HEK293 (cell line): ENCODE results near the gene STAT3.

ENCODE experiments used
- CTCF ChIA-PET: fragments of 350-600 bp; formaldehyde crosslinking; extraction: SDS; loops from one replicate; lab custom pipeline; 2021; ENCODE audit warnings: antibody characterized with exemption; lab: Yijun Ruan, JAX
- POLR2A ChIA-PET: fragments of 300-600 bp; formaldehyde crosslinking; extraction: SDS; loops from one replicate; lab custom pipeline; 2020; ENCODE audit warnings: antibody characterized with exemption, inconsistent platforms; lab: Yijun Ruan, JAX
- H3K27ac ChIP-seq: fragments of 200-500 bp; sonication (Bioruptor generic); 2 replicates; pipeline ENCODE4 v1.5.1; 2014; ENCODE audit warnings: low read depth, low read length, control low read depth, inconsistent platforms; ENCODE audit errors: extremely low read depth
- H3K36me3 ChIP-seq, 2 experiments: fragments of 200-500 bp in 1 of 2; sonication (Bioruptor generic) in 1 of 2; 1 replicate in 1 of 2; 2 replicates in 1 of 2; pipeline ENCODE4 v1.5.1; 2014 to 2017; ENCODE audit warnings: inconsistent platforms in 2 of 2, low read length in 2 of 2; ENCODE audit not compliant: control insufficient read depth in 2 of 2, insufficient read depth in 1 of 2
- H3K4me1 ChIP-seq: fragments of 200-500 bp; sonication (Bioruptor generic); 2 replicates; pipeline ENCODE4 v1.5.1; 2014; ENCODE audit warnings: mild to moderate bottlenecking, low read length, inconsistent platforms; ENCODE audit not compliant: control insufficient read depth, insufficient read depth
- H3K4me3 ChIP-seq: 2 replicates; pipeline ENCODE4 v1.5.1; 2011; ENCODE audit warnings: low read depth, mild to moderate bottlenecking, control low read depth, low read length, moderate library complexity
- H3K9me3 ChIP-seq: fragments of 200-500 bp; sonication (Bioruptor generic); 2 replicates; pipeline ENCODE4 v1.5.1; 2014; ENCODE audit warnings: low read depth, low read length, inconsistent platforms; ENCODE audit not compliant: control insufficient read depth, insufficient read depth
- HOXD13 ChIP-seq: sonication (generic); formaldehyde crosslinking; IDR thresholded peaks from 2 replicates; pipeline ENCODE4 v1.8.0; 2022; ENCODE audit warnings: missing genetic modification reagents, borderline replicate concordance
- KLF1 ChIP-seq: fragments of 450-650 bp; formaldehyde crosslinking; IDR thresholded peaks from 2 replicates; pipeline ENCODE4 v1.5.1; 2016; ENCODE audit warnings: missing biosample characterization, missing genetic modification characterization
- KLF9 ChIP-seq: fragments of 450-650 bp; formaldehyde crosslinking; IDR thresholded peaks from 2 replicates; pipeline ENCODE4 v1.5.1; 2016; ENCODE audit warnings: missing biosample characterization, missing genetic modification characterization, low read depth
- MEIS1 ChIP-seq: sonication (generic); formaldehyde crosslinking; IDR thresholded peaks from 2 replicates; pipeline ENCODE4 v1.8.1; 2022; ENCODE audit warnings: missing genetic modification reagents, mild to moderate bottlenecking, borderline replicate concordance
- MZF1 ChIP-seq: fragments of 450-650 bp; formaldehyde crosslinking; IDR thresholded peaks from 2 replicates; pipeline ENCODE4 v1.5.1; 2017; ENCODE audit warnings: missing biosample characterization, missing genetic modification characterization, borderline replicate concordance
- SCRT2 ChIP-seq: fragments of 450-650 bp; formaldehyde crosslinking; IDR thresholded peaks from 2 replicates; pipeline ENCODE4 v1.5.1; 2016; ENCODE audit warnings: missing biosample characterization, missing genetic modification characterization
- YY2 ChIP-seq: fragments of 450-650 bp; formaldehyde crosslinking; IDR thresholded peaks from 2 replicates; pipeline ENCODE4 v1.5.1; 2016; ENCODE audit warnings: missing biosample characterization, missing genetic modification characterization
- ZFP69B ChIP-seq: fragments of 450-650 bp; formaldehyde crosslinking; IDR thresholded peaks from 2 replicates; pipeline ENCODE4 v1.5.1; 2016; ENCODE audit warnings: missing biosample characterization, missing genetic modification characterization
- ZNF169 ChIP-seq: fragments of 450-650 bp; formaldehyde crosslinking; IDR thresholded peaks from 2 replicates; pipeline ENCODE4 v1.5.1; 2016; ENCODE audit warnings: missing biosample characterization, missing genetic modification characterization
- ZNF2 ChIP-seq: fragments of 450-650 bp; formaldehyde crosslinking; IDR thresholded peaks from 2 replicates; pipeline ENCODE4 v1.5.1; 2016; ENCODE audit warnings: missing biosample characterization, missing genetic modification characterization
- ZNF341 ChIP-seq: fragments of 450-650 bp; formaldehyde crosslinking; IDR thresholded peaks from 2 replicates; pipeline ENCODE4; 2016; ENCODE audit warnings: low read depth, missing biosample characterization, missing genetic modification characterization
- ZNF366 ChIP-seq: fragments of 450-650 bp; formaldehyde crosslinking; conservative IDR thresholded peaks from 2 replicates; pipeline ENCODE4 v1.5.1; 2016; ENCODE audit warnings: missing biosample characterization, missing genetic modification characterization
- ZNF624 ChIP-seq: fragments of 450-650 bp; formaldehyde crosslinking; IDR thresholded peaks from 2 replicates; pipeline ENCODE4 v1.5.1; 2017; ENCODE audit warnings: missing biosample characterization, missing genetic modification characterization
- ZNF629 ChIP-seq: fragments of 450-650 bp; formaldehyde crosslinking; IDR thresholded peaks from 2 replicates; pipeline ENCODE4 v1.5.1; 2017; ENCODE audit warnings: missing biosample characterization, missing genetic modification characterization
- ZNF664 ChIP-seq: fragments of 450-650 bp; formaldehyde crosslinking; IDR thresholded peaks from 2 replicates; pipeline ENCODE4 v1.5.1; 2016; ENCODE audit warnings: missing biosample characterization, missing genetic modification characterization
- ZNF776 ChIP-seq: fragments of 450-650 bp; formaldehyde crosslinking; IDR thresholded peaks from 2 replicates; pipeline ENCODE4 v1.5.0; 2017; ENCODE audit warnings: missing biosample characterization, missing genetic modification characterization, borderline replicate concordance
- ZSCAN16 ChIP-seq: fragments of 450-650 bp; formaldehyde crosslinking; IDR thresholded peaks from 2 replicates; pipeline ENCODE4 v1.5.1; 2016; ENCODE audit warnings: missing biosample characterization, missing genetic modification characterization
- TF ChIP-seq, protein P1 (sequence below): fragments of 450-650 bp; formaldehyde crosslinking; IDR thresholded peaks from 2 replicates; pipeline ENCODE4 v1.5.1; 2016; ENCODE audit warnings: missing biosample characterization, missing genetic modification characterization
- TF ChIP-seq, protein P2 (sequence below): sonication (generic); formaldehyde crosslinking; IDR thresholded peaks from 2 replicates; pipeline ENCODE4 v1.8.1; 2022; ENCODE audit warnings: mild to moderate bottlenecking, moderate library complexity, missing genetic modification reagents
- TF ChIP-seq, protein P3 (sequence below): fragments of 450-650 bp; formaldehyde crosslinking; IDR thresholded peaks from 2 replicates; pipeline ENCODE4 v1.5.1; 2016; ENCODE audit warnings: missing biosample characterization, missing genetic modification characterization
- TF ChIP-seq, protein P4 (sequence below): fragments of 450-650 bp; formaldehyde crosslinking; IDR thresholded peaks from 2 replicates; pipeline ENCODE4 v1.5.1; 2017; ENCODE audit warnings: missing biosample characterization, missing genetic modification characterization
- TF ChIP-seq, protein P5 (sequence below): fragments of 450-650 bp; formaldehyde crosslinking; IDR thresholded peaks from 2 replicates; pipeline ENCODE4 v1.5.1; 2016; ENCODE audit warnings: missing biosample characterization, missing genetic modification characterization

STAT3 gene

DNA sequence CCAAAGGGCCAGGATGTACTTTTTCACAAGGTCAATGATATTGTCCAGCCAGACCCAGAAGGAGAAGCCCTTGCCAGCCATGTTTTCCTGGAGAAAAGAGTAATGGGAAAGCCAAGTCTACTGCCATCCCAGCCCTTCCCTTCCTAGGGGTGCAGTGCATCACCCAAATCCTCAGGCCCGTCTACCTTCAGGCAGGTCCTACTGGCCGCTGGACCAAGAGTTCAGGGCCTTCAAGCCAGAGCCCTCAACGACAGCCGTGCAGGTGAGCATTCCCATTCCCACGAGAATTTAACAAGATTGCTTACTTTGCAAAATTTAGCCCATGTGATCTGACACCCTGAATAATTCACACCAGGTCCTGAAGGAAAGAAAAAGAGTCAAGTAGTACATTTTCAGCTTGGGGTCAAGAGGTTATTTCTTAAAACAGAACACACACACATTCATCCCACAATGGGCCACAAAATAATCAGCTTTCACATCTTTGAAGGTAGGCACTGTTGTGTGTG lies 64.9 kb downstream of the STAT3 start:
- CTCF ChIA-PET = interaction anchor here (0.7 to 22.0 kb wide), 22 partner anchors 10 to 360 kb away, joined by 3 to 378 read pairs (median 4); partner anchors contain the start of genes HCRT, STAT3 and STAT5A
- Histone ChIP-seq H3K27ac (no peak overlapping the region), H3K9me3 (no peaks in the 10 kb centered on the region), H3K4me1 (no peaks in the 10 kb centered on the region), H3K4me3 (no peak overlapping the region), H3K36me3 (peaks cover 23 to 62% of the 10 kb centered on the region in 2 experiments; a peak in 2 of 3 replicates)
- POLR2A ChIA-PET = interaction anchor here (0.6 to 1.6 kb wide), 4 partner anchors 65 to 100 kb away, joined by 3 to 5 read pairs (median 4); partner anchors contain the start of genes CAVIN1 and STAT3
- TF ChIP-seq ZNF169 (no peak), ZNF2 (tag by site-specific recombination) (no peak), ZNF664 (tag by site-specific recombination) (no peak), ZNF776 (tag by site-specific recombination) (no peak), KLF1 (no peak), ZSCAN16 (tag by site-specific recombination) (no peak), ZNF341 (tag by site-specific recombination) (no peak)
- TF ChIP-seq, protein P1, sequence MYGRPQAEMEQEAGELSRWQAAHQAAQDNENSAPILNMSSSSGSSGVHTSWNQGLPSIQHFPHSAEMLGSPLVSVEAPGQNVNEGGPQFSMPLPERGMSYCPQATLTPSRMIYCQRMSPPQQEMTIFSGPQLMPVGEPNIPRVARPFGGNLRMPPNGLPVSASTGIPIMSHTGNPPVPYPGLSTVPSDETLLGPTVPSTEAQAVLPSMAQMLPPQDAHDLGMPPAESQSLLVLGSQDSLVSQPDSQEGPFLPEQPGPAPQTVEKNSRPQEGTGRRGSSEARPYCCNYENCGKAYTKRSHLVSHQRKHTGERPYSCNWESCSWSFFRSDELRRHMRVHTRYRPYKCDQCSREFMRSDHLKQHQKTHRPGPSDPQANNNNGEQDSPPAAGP (tag by site-specific recombination) = no peak
- TF ChIP-seq, protein P2, sequence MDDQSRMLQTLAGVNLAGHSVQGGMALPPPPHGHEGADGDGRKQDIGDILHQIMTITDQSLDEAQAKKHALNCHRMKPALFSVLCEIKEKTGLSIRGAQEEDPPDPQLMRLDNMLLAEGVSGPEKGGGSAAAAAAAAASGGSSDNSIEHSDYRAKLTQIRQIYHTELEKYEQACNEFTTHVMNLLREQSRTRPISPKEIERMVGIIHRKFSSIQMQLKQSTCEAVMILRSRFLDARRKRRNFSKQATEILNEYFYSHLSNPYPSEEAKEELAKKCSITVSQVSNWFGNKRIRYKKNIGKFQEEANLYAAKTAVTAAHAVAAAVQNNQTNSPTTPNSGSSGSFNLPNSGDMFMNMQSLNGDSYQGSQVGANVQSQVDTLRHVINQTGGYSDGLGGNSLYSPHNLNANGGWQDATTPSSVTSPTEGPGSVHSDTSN = no peak

DNA sequence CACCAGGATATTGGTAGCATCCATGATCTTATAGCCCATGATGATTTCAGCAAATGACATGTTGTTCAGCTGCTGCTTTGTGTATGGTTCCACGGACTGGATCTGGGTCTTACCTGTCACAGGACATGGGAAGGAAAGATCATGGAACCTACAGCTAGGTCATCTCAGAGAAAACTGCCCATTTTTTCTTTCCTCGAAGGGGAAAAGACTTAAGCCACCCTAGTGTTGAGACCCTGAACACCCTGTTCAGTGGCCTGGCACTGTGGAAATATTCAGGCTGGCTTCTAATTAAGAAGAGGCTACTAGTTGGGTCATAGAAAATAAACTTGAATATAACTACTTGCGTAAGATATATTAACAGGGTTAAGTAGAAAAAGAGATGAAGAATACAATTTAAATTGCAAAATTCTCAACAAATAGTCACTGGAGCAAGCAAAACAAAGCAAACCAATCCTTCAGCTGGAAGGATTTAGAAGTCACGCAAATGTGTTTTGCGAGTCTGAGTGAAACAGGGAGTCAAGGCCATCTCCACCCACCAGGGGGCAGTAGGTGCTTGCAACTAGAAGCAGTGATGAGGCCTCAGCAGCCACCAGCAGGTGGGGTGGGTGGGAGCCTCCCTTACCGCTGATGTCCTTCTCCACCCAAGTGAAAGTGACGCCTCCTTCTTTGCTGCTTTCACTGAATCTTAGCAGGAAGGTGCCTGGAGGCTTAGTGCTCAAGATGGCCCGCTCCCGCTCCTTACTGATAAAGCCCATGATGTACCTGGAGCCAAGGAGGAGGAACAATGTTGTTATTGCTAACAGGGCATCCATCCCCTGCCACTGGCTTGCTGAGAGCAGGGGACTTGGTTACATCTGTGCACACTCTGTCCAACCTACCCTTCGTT lies 65.6 kb downstream of the STAT3 start:
- no peak overlapping the region for H3K27ac ChIP-seq
- H3K9me3 ChIP-seq = no peaks in the 10 kb centered on the region
- CTCF ChIA-PET = interaction anchor here (0.6 to 22.0 kb wide), 40 partner anchors 8 to 359 kb away, joined by 3 to 378 read pairs (median 4); partner anchors contain the start of genes HCRT, STAT3 and STAT5A
- H3K4me3 ChIP-seq = no peak overlapping the region
- H3K36me3 ChIP-seq = peaks cover 25 to 68% of the 10 kb centered on the region in 2 experiments; a peak in 2 of 3 replicates
- POLR2A ChIA-PET = interaction anchor here (0.6 to 1.4 kb wide), 3 partner anchors 66 to 80 kb away, joined by 3 to 5 read pairs (median 3); partner anchors contain the start of gene STAT3
- no peaks in the 10 kb centered on the region for H3K4me1 ChIP-seq
- TF ChIP-seq MEIS1 (CRISPR knock-in tag) (no peak), YY2 (tag by site-specific recombination) (no peak), ZNF624 (tag by site-specific recombination) (no peak), MZF1 (tag by site-specific recombination) (no peak), KLF9 (peak; percentile 61; the same call in 1 of the 2 replicates), ZNF629 (tag by site-specific recombination) (peak; percentile 29; the same call in 1 of the 2 replicates), ZFP69B (tag by site-specific recombination) (0 out of 2 replicates have a peak, but pooled peaks have one; percentile 25), SCRT2 (peak; percentile 72), HOXD13 (CRISPR knock-in tag) (no peak), ZNF366 (tag by site-specific recombination) (no peak)
- TF ChIP-seq, protein P3, sequence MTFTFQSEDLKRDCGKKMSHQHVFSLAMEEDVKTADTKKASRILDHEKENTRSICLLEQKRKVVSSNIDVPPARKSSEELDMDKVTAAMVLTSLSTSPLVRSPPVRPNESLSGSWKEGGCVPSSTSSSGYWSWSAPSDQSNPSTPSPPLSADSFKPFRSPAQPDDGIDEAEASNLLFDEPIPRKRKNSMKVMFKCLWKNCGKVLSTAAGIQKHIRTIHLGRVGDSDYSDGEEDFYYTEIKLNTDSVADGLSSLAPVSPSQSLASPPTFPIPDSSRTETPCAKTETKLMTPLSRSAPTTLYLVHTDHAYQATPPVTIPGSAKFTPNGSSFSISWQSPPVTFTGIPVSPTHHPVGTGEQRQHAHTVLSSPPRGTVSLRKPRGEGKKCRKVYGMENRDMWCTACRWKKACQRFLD (tag by site-specific recombination) = no peak
- TF ChIP-seq, protein P4, sequence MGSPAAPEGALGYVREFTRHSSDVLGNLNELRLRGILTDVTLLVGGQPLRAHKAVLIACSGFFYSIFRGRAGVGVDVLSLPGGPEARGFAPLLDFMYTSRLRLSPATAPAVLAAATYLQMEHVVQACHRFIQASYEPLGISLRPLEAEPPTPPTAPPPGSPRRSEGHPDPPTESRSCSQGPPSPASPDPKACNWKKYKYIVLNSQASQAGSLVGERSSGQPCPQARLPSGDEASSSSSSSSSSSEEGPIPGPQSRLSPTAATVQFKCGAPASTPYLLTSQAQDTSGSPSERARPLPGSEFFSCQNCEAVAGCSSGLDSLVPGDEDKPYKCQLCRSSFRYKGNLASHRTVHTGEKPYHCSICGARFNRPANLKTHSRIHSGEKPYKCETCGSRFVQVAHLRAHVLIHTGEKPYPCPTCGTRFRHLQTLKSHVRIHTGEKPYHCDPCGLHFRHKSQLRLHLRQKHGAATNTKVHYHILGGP (tag by site-specific recombination) = no peak
- TF ChIP-seq, protein P5, sequence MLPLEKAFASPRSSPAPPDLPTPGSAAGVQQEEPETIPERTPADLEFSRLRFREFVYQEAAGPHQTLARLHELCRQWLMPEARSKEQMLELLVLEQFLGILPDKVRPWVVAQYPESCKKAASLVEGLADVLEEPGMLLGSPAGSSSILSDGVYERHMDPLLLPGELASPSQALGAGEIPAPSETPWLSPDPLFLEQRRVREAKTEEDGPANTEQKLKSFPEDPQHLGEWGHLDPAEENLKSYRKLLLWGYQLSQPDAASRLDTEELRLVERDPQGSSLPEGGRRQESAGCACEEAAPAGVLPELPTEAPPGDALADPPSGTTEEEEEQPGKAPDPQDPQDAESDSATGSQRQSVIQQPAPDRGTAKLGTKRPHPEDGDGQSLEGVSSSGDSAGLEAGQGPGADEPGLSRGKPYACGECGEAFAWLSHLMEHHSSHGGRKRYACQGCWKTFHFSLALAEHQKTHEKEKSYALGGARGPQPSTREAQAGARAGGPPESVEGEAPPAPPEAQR (tag by site-specific recombination) = no peak
- TF ChIP-seq, protein P2 = no peak
